Activated naive CD4-positive, alpha-beta T cell treated with anti-CD3 and anti-CD28 coated beads, Interleukin-2, amount 10 ng/mL, durations not matched to agents 7 days and 5 days (primary cell): ENCODE results near the gene RGPD6.
"Not testable (repeated sequence)": the region's sequence is repeated elsewhere in the genome, so short reads cannot be mapped to it uniquely, and the experiment has no call there.

Experiments
- CTCF ChIA-PET: fragments of 350-600 bp; sonication (Branson Sonifier 250); formaldehyde crosslinking; loops from one replicate; lab custom pipeline; 2021; ENCODE audit warnings: antibody characterized with exemption; lab: Charles Lee
- DNase-seq: peaks from one replicate; pipeline ENCODE4 v3.0.0-alpha.2; 2020
- H3K27ac Mint-ChIP-seq: one replicate; pipeline ENCODE4 v1.8.0; 2021; ENCODE audit warnings: mild to moderate bottlenecking, moderate library complexity, mixed read lengths
- H3K27me3 Mint-ChIP-seq: one replicate; pipeline ENCODE4 v1.8.0; 2021; ENCODE audit warnings: mild to moderate bottlenecking, mixed read lengths
- H3K36me3 Mint-ChIP-seq: one replicate; pipeline ENCODE4 v1.8.0; 2021; ENCODE audit warnings: mixed read lengths
- H3K4me1 Mint-ChIP-seq: one replicate; pipeline ENCODE4 v1.8.0; 2021; ENCODE audit warnings: mixed read lengths
- H3K4me3 Mint-ChIP-seq: one replicate; pipeline ENCODE4 v1.8.0; 2021; ENCODE audit warnings: mild to moderate bottlenecking, moderate library complexity, mixed read lengths
- H3K9me3 Mint-ChIP-seq: one replicate; pipeline ENCODE4 v1.8.0; 2021; ENCODE audit warnings: mixed read lengths

RGPD6 gene

DNA sequence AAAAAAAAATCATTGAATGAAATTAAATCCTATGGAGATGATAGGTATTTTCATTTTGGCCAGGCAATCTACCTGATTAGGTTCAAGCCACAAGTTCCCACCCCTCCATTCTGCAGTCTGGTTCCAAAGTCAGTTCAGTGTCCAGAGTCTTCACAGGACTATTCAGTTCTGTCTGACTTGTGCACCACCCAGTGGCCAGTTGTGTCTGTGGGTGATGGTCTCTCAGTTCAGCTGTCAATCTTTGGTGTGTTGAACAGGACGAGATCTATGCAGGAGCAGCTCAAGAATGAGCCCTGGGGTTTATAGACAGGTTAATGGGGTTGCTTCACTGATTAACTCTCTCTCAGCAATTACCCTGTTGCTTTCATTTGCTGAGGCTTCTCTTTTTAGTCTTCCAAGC lies 1.4 kb upstream of the RGPD6 start:
- H3K4me1 Mint-ChIP-seq, CTCF ChIA-PET, H3K27me3 Mint-ChIP-seq, H3K4me3 Mint-ChIP-seq, DNase-seq, H3K27ac Mint-ChIP-seq, H3K36me3 Mint-ChIP-seq, H3K9me3 Mint-ChIP-seq: not testable (repeated sequence)

DNA sequence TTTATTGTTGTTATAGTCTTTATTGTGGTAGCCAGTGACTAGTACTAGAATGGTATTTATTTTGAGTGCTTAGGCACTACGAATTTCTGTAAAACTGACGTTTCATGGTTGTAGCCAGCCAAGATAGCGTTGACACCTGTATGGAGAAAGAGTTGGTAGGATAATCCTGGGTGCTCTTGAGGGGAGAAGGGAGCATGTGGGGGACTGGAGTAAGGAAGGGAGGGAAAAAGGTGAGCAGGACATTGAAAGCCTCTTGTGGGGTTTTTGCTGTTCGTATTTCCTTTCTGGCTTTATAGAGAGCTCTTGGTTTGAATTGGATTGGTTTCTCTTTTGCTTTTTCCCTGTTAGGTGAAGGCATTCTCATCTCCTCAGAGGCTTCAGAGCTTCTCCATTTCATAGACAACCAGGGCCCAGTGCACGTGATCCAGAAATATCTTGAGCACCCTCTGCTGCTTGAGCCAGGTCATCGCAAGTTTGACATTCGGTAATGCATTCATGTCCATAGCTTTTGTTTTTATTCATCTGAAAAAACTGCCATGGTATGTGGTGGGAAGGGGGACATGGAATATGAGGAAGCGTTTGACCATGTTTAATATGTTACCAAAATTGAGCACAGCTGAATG lies 77.2 kb downstream of the RGPD6 start:
- H3K9me3 Mint-ChIP-seq, H3K36me3 Mint-ChIP-seq, H3K27ac Mint-ChIP-seq, H3K4me3 Mint-ChIP-seq, H3K27me3 Mint-ChIP-seq, CTCF ChIA-PET, H3K4me1 Mint-ChIP-seq, DNase-seq: not testable (repeated sequence)

DNA sequence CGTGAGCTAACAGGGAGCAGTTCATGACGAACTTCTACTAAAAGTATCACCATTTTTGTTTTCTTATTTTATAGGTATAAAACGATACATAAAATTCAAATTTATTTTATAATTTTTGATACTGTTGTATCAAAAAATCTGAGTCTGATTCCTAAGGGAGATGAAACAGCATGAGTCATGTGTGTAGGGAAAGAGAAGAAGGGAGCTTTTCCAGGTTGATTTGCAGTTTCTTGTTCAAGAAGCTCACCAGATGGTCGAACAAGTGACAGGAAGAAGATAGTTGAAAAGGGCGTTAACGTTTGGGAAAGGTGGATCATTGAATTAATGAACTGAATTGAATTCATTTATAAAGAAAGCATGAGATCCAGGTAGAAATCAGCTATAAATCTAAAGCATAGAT lies 81.0 kb downstream of the RGPD6 start:
- H3K36me3 Mint-ChIP-seq, DNase-seq, H3K4me1 Mint-ChIP-seq, CTCF ChIA-PET, H3K27me3 Mint-ChIP-seq, H3K9me3 Mint-ChIP-seq, H3K4me3 Mint-ChIP-seq, H3K27ac Mint-ChIP-seq: not testable (repeated sequence)

GRCh38 chr2:110494488-110494887 lies 82.5 kb downstream of the RGPD6 start:
- H3K4me1 Mint-ChIP-seq, H3K27me3 Mint-ChIP-seq, DNase-seq, H3K27ac Mint-ChIP-seq, H3K36me3 Mint-ChIP-seq, CTCF ChIA-PET, H3K4me3 Mint-ChIP-seq, H3K9me3 Mint-ChIP-seq: not testable (repeated sequence)

GRCh38 chr2:110488991-110489390 lies 88.0 kb downstream of the RGPD6 start:
- not testable (repeated sequence) for H3K4me3 Mint-ChIP-seq, H3K4me1 Mint-ChIP-seq, DNase-seq

DNA sequence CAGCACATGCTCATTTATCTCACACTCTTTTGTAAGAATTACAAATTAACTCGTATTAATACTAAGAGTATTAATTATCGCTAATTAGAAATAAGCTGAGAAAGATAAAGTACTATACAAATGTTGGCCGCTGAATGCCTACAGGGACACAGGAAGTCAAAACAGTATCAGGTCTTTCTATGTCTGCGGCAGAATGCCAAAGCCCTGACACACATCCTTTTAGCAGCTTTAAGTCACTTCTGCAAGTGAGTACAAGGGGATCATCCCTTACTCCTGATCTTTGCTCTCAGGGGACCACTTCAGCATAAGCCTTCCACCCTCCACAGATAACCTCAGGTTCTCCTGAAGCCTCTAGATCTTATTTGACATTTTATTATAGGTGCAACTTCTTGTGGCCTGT lies 94.3 kb downstream of the RGPD6 start:
- H3K9me3 Mint-ChIP-seq, CTCF ChIA-PET, H3K36me3 Mint-ChIP-seq, H3K27ac Mint-ChIP-seq, DNase-seq, H3K4me1 Mint-ChIP-seq, H3K4me3 Mint-ChIP-seq, H3K27me3 Mint-ChIP-seq: not testable (repeated sequence)

More at GRCh38 chr2:110488991-110489390, 88.0 kb downstream of the RGPD6 start:
- H3K9me3 Mint-ChIP-seq, CTCF ChIA-PET, H3K36me3 Mint-ChIP-seq, H3K27me3 Mint-ChIP-seq, H3K27ac Mint-ChIP-seq: not testable (repeated sequence)

- DNase-seq, H3K27ac Mint-ChIP-seq, H3K4me3 Mint-ChIP-seq, H3K27me3 Mint-ChIP-seq, CTCF ChIA-PET, H3K9me3 Mint-ChIP-seq, H3K36me3 Mint-ChIP-seq, H3K4me1 Mint-ChIP-seq: not testable (repeated sequence)
Measured at GRCh38 chr2:110481200-110481599, 95.8 kb downstream of the RGPD6 start.

GRCh38 chr2:110480084-110480483 lies 96.9 kb downstream of the RGPD6 start:
- H3K27me3 Mint-ChIP-seq, H3K9me3 Mint-ChIP-seq, H3K4me3 Mint-ChIP-seq, CTCF ChIA-PET, H3K4me1 Mint-ChIP-seq, H3K36me3 Mint-ChIP-seq, H3K27ac Mint-ChIP-seq, DNase-seq: not testable (repeated sequence)

- DNase-seq, CTCF ChIA-PET, H3K27ac Mint-ChIP-seq, H3K9me3 Mint-ChIP-seq, H3K27me3 Mint-ChIP-seq, H3K4me3 Mint-ChIP-seq, H3K36me3 Mint-ChIP-seq, H3K4me1 Mint-ChIP-seq: not testable (repeated sequence)
Measured at GRCh38 chr2:110477370-110477769, 99.7 kb downstream of the RGPD6 start.

DNA sequence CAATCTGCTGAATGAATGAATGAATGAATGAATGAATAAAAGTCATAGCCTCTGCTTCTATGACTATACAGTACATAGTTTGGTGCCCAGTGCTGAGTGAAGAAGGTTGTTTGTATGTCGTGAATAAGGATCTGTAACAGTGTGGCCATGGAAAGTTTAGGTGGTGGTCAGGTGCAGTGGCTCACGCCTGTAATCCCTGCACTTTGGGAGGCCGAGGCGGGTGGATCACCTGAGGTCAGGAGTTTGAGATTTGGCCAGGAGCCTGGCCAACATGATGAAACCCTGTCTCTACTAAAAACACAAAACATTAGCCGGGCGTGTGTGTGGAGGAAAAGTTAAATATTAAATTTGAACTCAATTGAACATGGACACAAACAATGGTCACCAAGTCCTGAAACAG lies 100.1 kb downstream of the RGPD6 start:
- not testable (repeated sequence) for DNase-seq, H3K27me3 Mint-ChIP-seq, H3K27ac Mint-ChIP-seq

GRCh38 chr2:110475627-110476359 lies 101.2 kb downstream of the RGPD6 start:
- H3K4me1 Mint-ChIP-seq, H3K9me3 Mint-ChIP-seq, DNase-seq, H3K27ac Mint-ChIP-seq, H3K4me3 Mint-ChIP-seq, CTCF ChIA-PET, H3K27me3 Mint-ChIP-seq, H3K36me3 Mint-ChIP-seq: not testable (repeated sequence)

More for the DNA sequence above, 100.1 kb downstream of the RGPD6 start:
- CTCF ChIA-PET, H3K4me3 Mint-ChIP-seq, H3K9me3 Mint-ChIP-seq, H3K36me3 Mint-ChIP-seq, H3K4me1 Mint-ChIP-seq: not testable (repeated sequence)

DNA sequence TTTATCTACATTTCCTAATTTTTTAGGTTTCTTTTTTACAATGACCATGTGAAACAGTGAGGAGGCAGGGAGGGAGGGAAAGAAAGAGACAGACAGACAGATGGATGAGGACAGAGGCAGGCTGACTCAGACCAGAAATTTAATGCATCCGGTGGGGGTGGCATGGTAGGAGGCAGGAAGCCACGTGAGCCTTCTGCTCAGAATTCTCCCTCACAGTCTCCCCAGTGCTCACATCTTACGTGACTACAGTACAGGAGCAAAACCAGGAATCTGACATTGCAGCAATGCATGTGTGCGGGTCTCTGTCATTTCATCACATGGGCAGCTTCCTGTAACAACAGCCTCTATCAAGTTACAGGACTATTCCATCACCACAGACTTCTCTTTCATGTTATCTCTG lies 102.1 kb downstream of the RGPD6 start:
- H3K27me3 Mint-ChIP-seq, H3K27ac Mint-ChIP-seq, CTCF ChIA-PET: not testable (repeated sequence)

DNA sequence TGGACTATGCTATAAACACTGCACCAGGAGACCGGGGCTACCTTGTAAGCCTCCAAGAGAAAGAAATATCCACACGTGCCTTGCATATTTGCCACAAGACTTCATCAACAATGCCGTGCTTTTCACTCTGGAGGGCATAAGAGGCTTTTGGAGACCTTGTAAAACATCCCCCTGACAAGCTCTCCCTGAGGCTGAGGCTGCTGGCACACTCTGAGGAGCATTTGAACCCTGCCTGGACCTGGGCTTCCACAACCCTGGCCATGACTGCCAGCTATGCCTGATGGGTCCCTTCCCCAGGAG lies 104.0 kb downstream of the RGPD6 start:
- H3K27me3 Mint-ChIP-seq, H3K4me1 Mint-ChIP-seq, H3K4me3 Mint-ChIP-seq, H3K36me3 Mint-ChIP-seq, CTCF ChIA-PET, H3K9me3 Mint-ChIP-seq, DNase-seq, H3K27ac Mint-ChIP-seq: not testable (repeated sequence)

More for the DNA sequence above, 102.1 kb downstream of the RGPD6 start:
- not testable (repeated sequence) for H3K9me3 Mint-ChIP-seq, DNase-seq, H3K4me3 Mint-ChIP-seq, H3K36me3 Mint-ChIP-seq, H3K4me1 Mint-ChIP-seq

DNA sequence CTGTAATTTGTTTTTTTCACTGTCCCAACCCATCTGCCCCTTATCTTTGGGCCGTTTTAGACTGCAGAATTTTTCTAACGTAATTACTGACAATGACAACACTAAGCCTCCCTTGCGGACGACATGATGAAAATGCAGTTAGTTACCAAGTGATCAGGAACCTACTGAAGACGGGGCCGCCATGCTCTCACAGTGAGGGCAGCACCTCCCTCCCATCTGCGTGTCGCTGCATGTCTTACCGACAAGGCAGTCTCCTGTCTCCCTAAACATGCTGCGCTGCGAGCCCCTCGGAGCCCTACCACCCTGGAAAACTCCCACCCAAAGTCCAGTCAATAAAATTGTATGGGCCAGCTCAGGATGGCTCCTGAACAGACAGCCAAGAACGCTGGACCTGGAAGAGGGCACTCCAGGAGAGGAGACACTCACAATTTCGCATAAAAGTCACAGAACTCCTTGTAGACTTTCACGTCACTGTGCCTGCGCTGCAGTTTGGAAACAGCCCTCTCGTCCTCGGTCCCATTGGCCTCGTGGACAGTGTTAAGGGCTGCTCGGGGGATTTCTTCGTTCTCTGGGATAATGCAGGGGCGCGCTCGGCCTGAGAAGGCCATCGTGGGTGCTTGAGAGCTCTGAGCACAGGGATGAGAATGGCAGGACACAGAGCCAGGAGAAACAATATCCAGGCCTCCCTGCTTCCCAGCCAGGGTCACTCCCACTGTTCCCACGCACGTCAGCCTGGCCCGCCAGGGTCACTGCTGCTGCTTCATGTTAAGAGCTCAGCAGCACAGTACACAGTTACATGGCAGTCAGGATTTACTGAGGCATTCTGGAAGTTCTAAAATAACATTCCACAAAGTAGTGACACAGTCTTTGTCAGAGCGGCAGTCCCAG lies 104.6 kb downstream of the RGPD6 start, which contains the start of gene LIMS4:
TSS of gene LIMS4 (minus strand) at position 646 of the 888 bp plus-strand sequence. CDS start at position 608, 38 bp downstream.
- H3K4me1 Mint-ChIP-seq, CTCF ChIA-PET, H3K36me3 Mint-ChIP-seq, DNase-seq, H3K4me3 Mint-ChIP-seq, H3K27me3 Mint-ChIP-seq, H3K9me3 Mint-ChIP-seq, H3K27ac Mint-ChIP-seq: not testable (repeated sequence)

DNA sequence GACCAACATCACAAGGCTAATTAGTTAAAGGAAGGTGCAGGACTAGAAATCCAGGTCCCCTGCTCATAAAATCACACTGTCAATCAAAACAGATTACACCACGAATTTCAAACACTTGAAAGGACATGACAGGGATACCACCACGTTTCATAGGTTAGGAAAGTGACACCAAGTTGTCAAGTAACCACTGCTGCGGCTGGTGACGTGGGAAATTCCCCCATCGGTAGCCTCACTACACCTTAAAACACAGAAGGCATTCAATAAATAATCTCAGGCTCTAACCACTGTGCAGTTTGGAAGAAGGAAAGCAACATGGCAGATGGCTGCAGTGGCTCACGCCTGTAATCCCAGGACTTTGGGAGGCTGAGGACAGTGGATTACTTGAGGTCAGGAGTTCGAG lies 108.1 kb downstream of the RGPD6 start:
- H3K27ac Mint-ChIP-seq, H3K36me3 Mint-ChIP-seq, H3K27me3 Mint-ChIP-seq, H3K4me1 Mint-ChIP-seq, DNase-seq, H3K4me3 Mint-ChIP-seq, CTCF ChIA-PET, H3K9me3 Mint-ChIP-seq: not testable (repeated sequence)
